ENCODE data around the gene PLAC8.
"Not testable (repeated sequence)": the region's sequence is repeated elsewhere in the genome, so short reads cannot be mapped to it uniquely, and the experiment has no call there.

PLAC8 gene

GRCh38 chr4:83113429-83113786 is 1.1 kb downstream of the PLAC8 start:
- TF ChIP-seq, protein P1, sequence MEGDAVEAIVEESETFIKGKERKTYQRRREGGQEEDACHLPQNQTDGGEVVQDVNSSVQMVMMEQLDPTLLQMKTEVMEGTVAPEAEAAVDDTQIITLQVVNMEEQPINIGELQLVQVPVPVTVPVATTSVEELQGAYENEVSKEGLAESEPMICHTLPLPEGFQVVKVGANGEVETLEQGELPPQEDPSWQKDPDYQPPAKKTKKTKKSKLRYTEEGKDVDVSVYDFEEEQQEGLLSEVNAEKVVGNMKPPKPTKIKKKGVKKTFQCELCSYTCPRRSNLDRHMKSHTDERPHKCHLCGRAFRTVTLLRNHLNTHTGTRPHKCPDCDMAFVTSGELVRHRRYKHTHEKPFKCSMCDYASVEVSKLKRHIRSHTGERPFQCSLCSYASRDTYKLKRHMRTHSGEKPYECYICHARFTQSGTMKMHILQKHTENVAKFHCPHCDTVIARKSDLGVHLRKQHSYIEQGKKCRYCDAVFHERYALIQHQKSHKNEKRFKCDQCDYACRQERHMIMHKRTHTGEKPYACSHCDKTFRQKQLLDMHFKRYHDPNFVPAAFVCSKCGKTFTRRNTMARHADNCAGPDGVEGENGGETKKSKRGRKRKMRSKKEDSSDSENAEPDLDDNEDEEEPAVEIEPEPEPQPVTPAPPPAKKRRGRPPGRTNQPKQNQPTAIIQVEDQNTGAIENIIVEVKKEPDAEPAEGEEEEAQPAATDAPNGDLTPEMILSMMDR (conservative IDR thresholded peaks at IDR 0.05; ENCODE audit: low read depth): no peak
- POLR2A ChIA-PET (ENCODE audit: low non-redundant PET): no interaction called here
- no peak for DNase-seq (ENCODE audit: low spot score)
- CTCF ChIA-PET: interaction anchor here (0.9 to 1.5 kb wide), 2 partner anchors 78 to 100 kb away, joined by 3 read pairs; partner anchors contain the start of gene COPS4
- H3K27ac ChIP-seq: no peak overlapping the region

GRCh38 chr4:83112678-83113428 is 1.7 kb downstream of the PLAC8 start:
- no peak overlapping the region for H3K27ac ChIP-seq
- POLR2A ChIA-PET (ENCODE audit: low non-redundant PET): no interaction called here
- TF ChIP-seq, protein P1 (conservative IDR thresholded peaks at IDR 0.05; ENCODE audit: low read depth): no peak
- no peak for DNase-seq (ENCODE audit: low spot score)
- CTCF ChIA-PET: interaction anchor here (0.9 to 1.5 kb wide), 2 partner anchors 78 to 100 kb away, joined by 3 read pairs; partner anchors contain the start of gene COPS4

DNA sequence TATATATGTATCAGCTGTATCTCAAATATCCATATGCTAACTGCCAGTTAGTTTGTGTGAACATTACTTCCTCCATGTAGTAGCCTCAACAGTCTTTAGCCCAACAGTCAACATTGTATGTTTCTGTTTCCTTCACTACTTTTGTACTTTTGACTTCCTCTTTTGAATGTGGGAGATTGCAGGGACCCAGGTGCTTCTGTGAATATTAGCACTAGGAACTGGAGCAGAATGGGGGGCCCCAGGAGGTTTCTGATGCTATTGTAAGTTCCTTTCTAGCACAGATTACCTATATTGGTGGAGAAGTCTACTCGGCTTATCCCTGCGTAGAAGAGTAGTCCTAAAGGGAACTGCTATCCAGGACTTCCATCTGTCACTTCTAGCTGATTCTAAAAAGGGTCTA is 2.3 kb downstream of the PLAC8 start:
- TF ChIP-seq, protein P1 (conservative IDR thresholded peaks at IDR 0.05; ENCODE audit: low read depth): no peak
- POLR2A ChIA-PET (ENCODE audit: low non-redundant PET): no interaction called here
- CTCF ChIA-PET: no interaction called here
- no peak for DNase-seq (ENCODE audit: low spot score)
- no peak overlapping the region for H3K27ac ChIP-seq

GRCh38 chr4:83111751-83112141 is 2.8 kb downstream of the PLAC8 start:
- DNase-seq (ENCODE audit: low spot score); H3K27ac ChIP-seq; POLR2A ChIA-PET (ENCODE audit: low non-redundant PET): not testable (repeated sequence)
- CTCF ChIA-PET: interaction anchor here (0.5 to 0.7 kb wide), 2 partner anchors 113 to 603 kb away, joined by 3 read pairs; no protein-coding TSS in a partner anchor

- DNase-seq (ENCODE audit: low spot score): no peak
- POLR2A ChIA-PET (ENCODE audit: low non-redundant PET): no interaction called here
- CTCF ChIA-PET: interaction anchor here (0.5 to 0.7 kb wide), 5 partner anchors 16 to 603 kb away, joined by 3 to 5 read pairs (median 3); no protein-coding TSS in a partner anchor
- TF ChIP-seq, protein P1 (conservative IDR thresholded peaks at IDR 0.05; ENCODE audit: low read depth): no peak
- peak overlapping the region; percentile 81 for H3K27ac ChIP-seq
These were observed 3.4 kb downstream of the PLAC8 start for GRCh38 chr4:83110970-83111750.

DNA sequence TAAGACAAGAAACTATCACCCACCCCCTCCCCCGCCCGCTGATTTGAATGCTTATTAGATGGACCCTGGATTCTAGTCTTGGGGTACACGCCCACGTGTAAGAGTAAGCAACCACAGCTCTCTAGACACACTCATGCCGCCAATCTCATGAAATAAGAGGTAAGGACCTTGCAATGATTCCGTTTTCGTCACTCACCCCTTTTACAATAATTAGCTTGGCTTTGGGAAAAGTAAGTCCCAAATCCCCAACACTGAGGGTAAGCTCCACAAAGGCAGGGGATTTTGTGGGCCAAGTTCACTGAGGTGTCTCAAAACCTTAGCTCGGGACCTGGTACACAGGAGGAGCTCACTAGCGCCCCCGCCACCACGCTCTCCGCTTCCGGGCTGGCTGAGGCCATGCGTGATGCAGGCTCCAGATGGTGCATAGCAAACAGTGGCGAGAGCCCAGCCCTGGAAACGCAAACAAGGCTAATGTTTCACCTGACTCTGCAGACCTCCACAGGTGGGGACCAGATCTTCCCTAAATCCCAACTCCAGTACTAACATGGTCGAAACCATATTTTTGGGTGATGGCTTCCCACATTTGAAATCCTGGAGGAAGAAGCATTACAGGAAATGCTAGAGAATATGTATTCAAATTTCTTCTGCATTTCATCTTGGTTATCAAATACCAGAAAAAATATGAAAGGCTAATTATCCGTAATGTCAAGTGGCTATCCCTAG is 4.1 kb downstream of the PLAC8 start:
- TF ChIP-seq, protein P1 (conservative IDR thresholded peaks at IDR 0.05; ENCODE audit: low read depth): peak; percentile 84
- CTCF ChIA-PET: interaction anchor here (0.6 to 1.2 kb wide), 10 partner anchors 12 to 351 kb away, joined by 3 to 9 read pairs (median 3); no protein-coding TSS in a partner anchor
- POLR2A ChIA-PET (ENCODE audit: low non-redundant PET): interaction anchor here (0.6 to 1.4 kb wide), 3 partner anchors 34 to 140 kb away, joined by 3 to 6 read pairs (median 4); partner anchors contain the start of gene COPS4
- H3K27ac ChIP-seq: peak overlapping the region; percentile 81
- peak; percentile 60 for DNase-seq (ENCODE audit: low spot score)
